GM23338 (cell line): ENCODE measurements around the gene CIRBP. TPM values are rescaled to one million over a fixed set of nuclear protein-coding genes. Genes with fewer than 3 reads are reported as not detected.

Experiments used
- ATAC-seq: fragments of 200-7000 bp; cut with Tn5 transposase; 3 replicates; pipeline ENCODE4 v1.9.1; 2020
- DNase-seq: peaks from one replicate; pipeline ENCODE4 v3.0.0-alpha.2; 2015; ENCODE audit warnings: low spot score
- H2AFZ ChIP-seq: fragments of 200-600 bp; sonication (generic); 2 replicates; pipeline ENCODE4 v1.8.0; 2016; ENCODE audit warnings: antibody characterized with exemption, mild to moderate bottlenecking, moderate library complexity
- H3F3A ChIP-seq: fragments of 200-600 bp; sonication (generic); replicated peaks from 2 replicates; pipeline ENCODE4 v1.8.0; 2017; ENCODE audit warnings: antibody characterized with exemption, mixed run types, low read depth
- H3K27ac ChIP-seq: fragments of 200-600 bp; sonication (generic); 2 replicates; pipeline ENCODE4 v1.6.1; 2016; ENCODE audit warnings: low read depth
- H3K27me3 ChIP-seq: fragments of 200-600 bp; sonication (generic); 2 replicates; pipeline ENCODE4 v1.8.0; 2016; ENCODE audit warnings: mild to moderate bottlenecking, mixed run types, moderate library complexity; ENCODE audit not compliant: insufficient read depth
- H3K36me3 ChIP-seq: fragments of 200-600 bp; sonication (generic); 2 replicates; pipeline ENCODE4 v1.8.0; 2016; ENCODE audit warnings: mild to moderate bottlenecking; ENCODE audit not compliant: insufficient read depth
- H3K4me1 ChIP-seq: fragments of 200-600 bp; sonication (generic); 2 replicates; pipeline ENCODE4 v1.8.0; 2016; ENCODE audit warnings: mild to moderate bottlenecking, moderate library complexity; ENCODE audit not compliant: insufficient read depth
- H3K4me2 ChIP-seq: fragments of 200-600 bp; sonication (generic); 2 replicates; pipeline ENCODE4 v1.7.1; 2017; ENCODE audit warnings: mixed run types
- H3K4me3 ChIP-seq: fragments of 200-600 bp; sonication (generic); 2 replicates; pipeline ENCODE4 v1.6.1; 2016; ENCODE audit warnings: mixed run types
- H3K79me2 ChIP-seq: fragments of 200-600 bp; sonication (generic); replicated peaks from 2 replicates; pipeline ENCODE4 v1.8.0; 2017; ENCODE audit warnings: mild to moderate bottlenecking; ENCODE audit not compliant: insufficient read depth
- H3K9me2 ChIP-seq: fragments of 200-600 bp; sonication (generic); 2 replicates; pipeline ENCODE4 v1.8.0; 2017; ENCODE audit not compliant: insufficient read depth
- H4K20me1 ChIP-seq: fragments of 200-600 bp; sonication (generic); replicated peaks from 2 replicates; pipeline ENCODE4 v1.8.0; 2017; ENCODE audit warnings: mild to moderate bottlenecking; ENCODE audit not compliant: insufficient read depth
- H3K27ac Mint-ChIP-seq: 2 replicates; pipeline ENCODE4 v1.8.0; 2020; ENCODE audit warnings: inconsistent platforms, mild to moderate bottlenecking, moderate library complexity, mixed read lengths
- H3K27me3 Mint-ChIP-seq: 3 replicates; pipeline ENCODE4 v1.8.0; 2022; ENCODE audit warnings: low read depth, mild to moderate bottlenecking, moderate library complexity, mixed read lengths, inconsistent platforms; ENCODE audit not compliant: insufficient read depth, poor library complexity
- H3K36me3 Mint-ChIP-seq: 3 replicates; pipeline ENCODE4 v1.8.0; 2021; ENCODE audit warnings: low read depth, mild to moderate bottlenecking, inconsistent platforms, moderate library complexity, mixed read lengths
- H3K4me1 Mint-ChIP-seq: 3 replicates; pipeline ENCODE4 v1.8.0; 2020; ENCODE audit warnings: mild to moderate bottlenecking, inconsistent platforms, mixed read lengths
- H3K4me3 Mint-ChIP-seq: 3 replicates; pipeline ENCODE4 v1.8.0; 2021; ENCODE audit warnings: moderate library complexity, mild to moderate bottlenecking, inconsistent platforms, mixed read lengths
- H3K9me3 Mint-ChIP-seq: 3 replicates; pipeline ENCODE4 v1.8.0; 2020; ENCODE audit warnings: moderate library complexity, mild to moderate bottlenecking, inconsistent platforms, mixed read lengths
- CREB1 ChIP-seq: fragments of 250-450 bp; sonication (Bioruptor Pico); IDR thresholded peaks from 2 replicates; pipeline ENCODE4 v1.5.0; 2020; ENCODE audit warnings: low read depth, mild to moderate bottlenecking, moderate library complexity
- EZH2 ChIP-seq: fragments of 200-600 bp; sonication (generic); IDR thresholded peaks from one replicate; pipeline ENCODE4 v1.8.0; 2017; ENCODE audit warnings: antibody characterized with exemption, mild to moderate bottlenecking, low read depth; ENCODE audit not compliant: unreplicated experiment
- EZH2phosphoT487 ChIP-seq: fragments of 200-600 bp; sonication (generic); IDR thresholded peaks from one replicate; pipeline ENCODE4 v1.8.1; 2018; ENCODE audit warnings: antibody characterized with exemption; ENCODE audit not compliant: unreplicated experiment
- JUNB ChIP-seq: IDR thresholded peaks from one replicate; pipeline ENCODE4 v1.6.1; 2016; ENCODE audit warnings: antibody characterized with exemption; ENCODE audit not compliant: unreplicated experiment
- NANOG ChIP-seq: IDR thresholded peaks from 2 replicates; pipeline ENCODE4 v1.6.1; 2016; ENCODE audit warnings: antibody characterized with exemption, borderline replicate concordance
- POLR2AphosphoS5 ChIP-seq: IDR thresholded peaks from 2 replicates; pipeline ENCODE4 v1.6.1; 2016; ENCODE audit warnings: antibody characterized with exemption, low read depth
- STAT1 ChIP-seq: IDR thresholded peaks from one replicate; pipeline ENCODE4 v1.6.1; 2016; ENCODE audit warnings: antibody characterized with exemption; ENCODE audit not compliant: unreplicated experiment
- ZNF114 ChIP-seq: fragments of 250-450 bp; sonication (Bioruptor Pico); IDR thresholded peaks from 2 replicates; pipeline ENCODE4 v1.5.0; 2020; ENCODE audit warnings: mild to moderate bottlenecking, moderate library complexity
- ZNF331 ChIP-seq: fragments of 250-450 bp; sonication (Bioruptor Pico); IDR thresholded peaks from 2 replicates; pipeline ENCODE4 v1.5.0; 2020; ENCODE audit warnings: low read depth, mild to moderate bottlenecking, moderate library complexity
- polyA plus RNA-seq: library from polyadenylated mRNA; unstranded; fragments of >200 nt; fragmentation: Nextera tagmentation; extraction: Ambion mirVana; gene quantifications from 2 replicates; pipeline ENCODE4 v1.2.1, GENCODE V29; 2016
- total RNA-seq: library from RNA; depleted of rRNA; stranded (reverse); fragments of >200 nt; shearing (Covaris generic); gene quantifications from 2 replicates; pipeline ENCODE4 v1.2.3, GENCODE V29; 2014
- TF ChIP-seq, protein P1 (sequence below), 2 experiments: fragments of 200-600 bp in 1 of 2; sonication (generic) in 1 of 2; conservative IDR thresholded peaks; 2 replicates each; pipeline versions ENCODE4 v1.5.1 to v1.6.1; 2016 to 2017; ENCODE audit warnings: antibody characterized with exemption in 2 of 2, low read depth in 2 of 2, mild to moderate bottlenecking in 2 of 2, moderate library complexity in 1 of 2
- TF ChIP-seq, protein P2 (sequence below): IDR thresholded peaks from one replicate; pipeline ENCODE4 v1.6.1; 2018; ENCODE audit warnings: antibody characterized with exemption; ENCODE audit not compliant: unreplicated experiment
- TF ChIP-seq, protein P3 (sequence below): IDR thresholded peaks from 2 replicates; pipeline ENCODE4 v1.6.1; 2016; ENCODE audit warnings: antibody characterized with exemption
- TF ChIP-seq, protein P4 (sequence below): fragments of 250-450 bp; sonication (Bioruptor Pico); IDR thresholded peaks from 2 replicates; pipeline ENCODE4 v1.5.0; 2020; ENCODE audit warnings: mild to moderate bottlenecking, moderate library complexity

CIRBP gene
- total and polyA plus RNA-seq, 2 experiments from 2014 or later, result 153 to 202 TPM

DNA sequence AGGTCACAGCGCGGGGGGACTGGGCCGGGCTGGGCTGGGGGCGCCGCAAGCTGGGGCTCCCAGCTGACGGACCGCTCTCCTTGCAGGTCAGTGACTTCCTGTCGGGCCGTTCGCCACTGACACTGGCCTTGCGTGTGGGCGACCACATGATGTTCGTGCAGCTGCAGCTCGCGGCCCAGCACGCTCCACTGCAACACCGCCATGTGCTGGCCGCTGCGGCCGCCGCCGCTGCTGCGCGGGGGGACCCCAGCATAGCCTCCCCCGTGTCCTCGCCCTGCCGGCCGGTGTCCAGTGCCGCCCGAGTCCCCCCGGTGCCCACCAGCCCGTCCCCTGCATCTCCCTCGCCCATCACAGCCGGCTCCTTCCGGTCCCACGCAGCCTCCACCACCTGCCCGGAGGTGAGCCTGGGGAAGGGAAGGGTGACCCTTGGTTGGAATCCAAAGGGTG lies 15.0 kb upstream of the CIRBP start:
- H3K4me1 Mint-ChIP-seq, result peaks cover 36% of the 10 kb centered on the region
- no peaks in the 10 kb centered on the region for H3K27me3 ChIP-seq
- H3K9me3 Mint-ChIP-seq, result no peaks in the 10 kb centered on the region; the same call in 2 of the 3 replicates
- H2AFZ ChIP-seq, result no peak overlapping the region
- H3K36me3 ChIP-seq, result peaks cover 19% of the 10 kb centered on the region
- H3F3A ChIP-seq, result peaks cover 50% of the 10 kb centered on the region
- H3K79me2 ChIP-seq, result peaks cover 50% of the 10 kb centered on the region
- TF ChIP-seq EZH2phosphoT487 (no peak), STAT1 (no peak), EZH2 (no peak), CREB1 (CRISPR knock-in tag) (no peak), JUNB (no peak), ZNF114 (no peak), POLR2AphosphoS5 (no peak), NANOG (no peak), ZNF331 (CRISPR knock-in tag) (no peak)
- TF ChIP-seq, protein P1, sequence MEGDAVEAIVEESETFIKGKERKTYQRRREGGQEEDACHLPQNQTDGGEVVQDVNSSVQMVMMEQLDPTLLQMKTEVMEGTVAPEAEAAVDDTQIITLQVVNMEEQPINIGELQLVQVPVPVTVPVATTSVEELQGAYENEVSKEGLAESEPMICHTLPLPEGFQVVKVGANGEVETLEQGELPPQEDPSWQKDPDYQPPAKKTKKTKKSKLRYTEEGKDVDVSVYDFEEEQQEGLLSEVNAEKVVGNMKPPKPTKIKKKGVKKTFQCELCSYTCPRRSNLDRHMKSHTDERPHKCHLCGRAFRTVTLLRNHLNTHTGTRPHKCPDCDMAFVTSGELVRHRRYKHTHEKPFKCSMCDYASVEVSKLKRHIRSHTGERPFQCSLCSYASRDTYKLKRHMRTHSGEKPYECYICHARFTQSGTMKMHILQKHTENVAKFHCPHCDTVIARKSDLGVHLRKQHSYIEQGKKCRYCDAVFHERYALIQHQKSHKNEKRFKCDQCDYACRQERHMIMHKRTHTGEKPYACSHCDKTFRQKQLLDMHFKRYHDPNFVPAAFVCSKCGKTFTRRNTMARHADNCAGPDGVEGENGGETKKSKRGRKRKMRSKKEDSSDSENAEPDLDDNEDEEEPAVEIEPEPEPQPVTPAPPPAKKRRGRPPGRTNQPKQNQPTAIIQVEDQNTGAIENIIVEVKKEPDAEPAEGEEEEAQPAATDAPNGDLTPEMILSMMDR (conservative IDR thresholded peaks at IDR 0.05; ENCODE audit: low read depth in 2 of 2), result no peak
- TF ChIP-seq, protein P2, sequence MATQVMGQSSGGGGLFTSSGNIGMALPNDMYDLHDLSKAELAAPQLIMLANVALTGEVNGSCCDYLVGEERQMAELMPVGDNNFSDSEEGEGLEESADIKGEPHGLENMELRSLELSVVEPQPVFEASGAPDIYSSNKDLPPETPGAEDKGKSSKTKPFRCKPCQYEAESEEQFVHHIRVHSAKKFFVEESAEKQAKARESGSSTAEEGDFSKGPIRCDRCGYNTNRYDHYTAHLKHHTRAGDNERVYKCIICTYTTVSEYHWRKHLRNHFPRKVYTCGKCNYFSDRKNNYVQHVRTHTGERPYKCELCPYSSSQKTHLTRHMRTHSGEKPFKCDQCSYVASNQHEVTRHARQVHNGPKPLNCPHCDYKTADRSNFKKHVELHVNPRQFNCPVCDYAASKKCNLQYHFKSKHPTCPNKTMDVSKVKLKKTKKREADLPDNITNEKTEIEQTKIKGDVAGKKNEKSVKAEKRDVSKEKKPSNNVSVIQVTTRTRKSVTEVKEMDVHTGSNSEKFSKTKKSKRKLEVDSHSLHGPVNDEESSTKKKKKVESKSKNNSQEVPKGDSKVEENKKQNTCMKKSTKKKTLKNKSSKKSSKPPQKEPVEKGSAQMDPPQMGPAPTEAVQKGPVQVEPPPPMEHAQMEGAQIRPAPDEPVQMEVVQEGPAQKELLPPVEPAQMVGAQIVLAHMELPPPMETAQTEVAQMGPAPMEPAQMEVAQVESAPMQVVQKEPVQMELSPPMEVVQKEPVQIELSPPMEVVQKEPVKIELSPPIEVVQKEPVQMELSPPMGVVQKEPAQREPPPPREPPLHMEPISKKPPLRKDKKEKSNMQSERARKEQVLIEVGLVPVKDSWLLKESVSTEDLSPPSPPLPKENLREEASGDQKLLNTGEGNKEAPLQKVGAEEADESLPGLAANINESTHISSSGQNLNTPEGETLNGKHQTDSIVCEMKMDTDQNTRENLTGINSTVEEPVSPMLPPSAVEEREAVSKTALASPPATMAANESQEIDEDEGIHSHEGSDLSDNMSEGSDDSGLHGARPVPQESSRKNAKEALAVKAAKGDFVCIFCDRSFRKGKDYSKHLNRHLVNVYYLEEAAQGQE, result no peak
- TF ChIP-seq, protein P3, sequence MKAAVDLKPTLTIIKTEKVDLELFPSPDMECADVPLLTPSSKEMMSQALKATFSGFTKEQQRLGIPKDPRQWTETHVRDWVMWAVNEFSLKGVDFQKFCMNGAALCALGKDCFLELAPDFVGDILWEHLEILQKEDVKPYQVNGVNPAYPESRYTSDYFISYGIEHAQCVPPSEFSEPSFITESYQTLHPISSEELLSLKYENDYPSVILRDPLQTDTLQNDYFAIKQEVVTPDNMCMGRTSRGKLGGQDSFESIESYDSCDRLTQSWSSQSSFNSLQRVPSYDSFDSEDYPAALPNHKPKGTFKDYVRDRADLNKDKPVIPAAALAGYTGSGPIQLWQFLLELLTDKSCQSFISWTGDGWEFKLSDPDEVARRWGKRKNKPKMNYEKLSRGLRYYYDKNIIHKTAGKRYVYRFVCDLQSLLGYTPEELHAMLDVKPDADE, result no peak
- TF ChIP-seq, protein P4, sequence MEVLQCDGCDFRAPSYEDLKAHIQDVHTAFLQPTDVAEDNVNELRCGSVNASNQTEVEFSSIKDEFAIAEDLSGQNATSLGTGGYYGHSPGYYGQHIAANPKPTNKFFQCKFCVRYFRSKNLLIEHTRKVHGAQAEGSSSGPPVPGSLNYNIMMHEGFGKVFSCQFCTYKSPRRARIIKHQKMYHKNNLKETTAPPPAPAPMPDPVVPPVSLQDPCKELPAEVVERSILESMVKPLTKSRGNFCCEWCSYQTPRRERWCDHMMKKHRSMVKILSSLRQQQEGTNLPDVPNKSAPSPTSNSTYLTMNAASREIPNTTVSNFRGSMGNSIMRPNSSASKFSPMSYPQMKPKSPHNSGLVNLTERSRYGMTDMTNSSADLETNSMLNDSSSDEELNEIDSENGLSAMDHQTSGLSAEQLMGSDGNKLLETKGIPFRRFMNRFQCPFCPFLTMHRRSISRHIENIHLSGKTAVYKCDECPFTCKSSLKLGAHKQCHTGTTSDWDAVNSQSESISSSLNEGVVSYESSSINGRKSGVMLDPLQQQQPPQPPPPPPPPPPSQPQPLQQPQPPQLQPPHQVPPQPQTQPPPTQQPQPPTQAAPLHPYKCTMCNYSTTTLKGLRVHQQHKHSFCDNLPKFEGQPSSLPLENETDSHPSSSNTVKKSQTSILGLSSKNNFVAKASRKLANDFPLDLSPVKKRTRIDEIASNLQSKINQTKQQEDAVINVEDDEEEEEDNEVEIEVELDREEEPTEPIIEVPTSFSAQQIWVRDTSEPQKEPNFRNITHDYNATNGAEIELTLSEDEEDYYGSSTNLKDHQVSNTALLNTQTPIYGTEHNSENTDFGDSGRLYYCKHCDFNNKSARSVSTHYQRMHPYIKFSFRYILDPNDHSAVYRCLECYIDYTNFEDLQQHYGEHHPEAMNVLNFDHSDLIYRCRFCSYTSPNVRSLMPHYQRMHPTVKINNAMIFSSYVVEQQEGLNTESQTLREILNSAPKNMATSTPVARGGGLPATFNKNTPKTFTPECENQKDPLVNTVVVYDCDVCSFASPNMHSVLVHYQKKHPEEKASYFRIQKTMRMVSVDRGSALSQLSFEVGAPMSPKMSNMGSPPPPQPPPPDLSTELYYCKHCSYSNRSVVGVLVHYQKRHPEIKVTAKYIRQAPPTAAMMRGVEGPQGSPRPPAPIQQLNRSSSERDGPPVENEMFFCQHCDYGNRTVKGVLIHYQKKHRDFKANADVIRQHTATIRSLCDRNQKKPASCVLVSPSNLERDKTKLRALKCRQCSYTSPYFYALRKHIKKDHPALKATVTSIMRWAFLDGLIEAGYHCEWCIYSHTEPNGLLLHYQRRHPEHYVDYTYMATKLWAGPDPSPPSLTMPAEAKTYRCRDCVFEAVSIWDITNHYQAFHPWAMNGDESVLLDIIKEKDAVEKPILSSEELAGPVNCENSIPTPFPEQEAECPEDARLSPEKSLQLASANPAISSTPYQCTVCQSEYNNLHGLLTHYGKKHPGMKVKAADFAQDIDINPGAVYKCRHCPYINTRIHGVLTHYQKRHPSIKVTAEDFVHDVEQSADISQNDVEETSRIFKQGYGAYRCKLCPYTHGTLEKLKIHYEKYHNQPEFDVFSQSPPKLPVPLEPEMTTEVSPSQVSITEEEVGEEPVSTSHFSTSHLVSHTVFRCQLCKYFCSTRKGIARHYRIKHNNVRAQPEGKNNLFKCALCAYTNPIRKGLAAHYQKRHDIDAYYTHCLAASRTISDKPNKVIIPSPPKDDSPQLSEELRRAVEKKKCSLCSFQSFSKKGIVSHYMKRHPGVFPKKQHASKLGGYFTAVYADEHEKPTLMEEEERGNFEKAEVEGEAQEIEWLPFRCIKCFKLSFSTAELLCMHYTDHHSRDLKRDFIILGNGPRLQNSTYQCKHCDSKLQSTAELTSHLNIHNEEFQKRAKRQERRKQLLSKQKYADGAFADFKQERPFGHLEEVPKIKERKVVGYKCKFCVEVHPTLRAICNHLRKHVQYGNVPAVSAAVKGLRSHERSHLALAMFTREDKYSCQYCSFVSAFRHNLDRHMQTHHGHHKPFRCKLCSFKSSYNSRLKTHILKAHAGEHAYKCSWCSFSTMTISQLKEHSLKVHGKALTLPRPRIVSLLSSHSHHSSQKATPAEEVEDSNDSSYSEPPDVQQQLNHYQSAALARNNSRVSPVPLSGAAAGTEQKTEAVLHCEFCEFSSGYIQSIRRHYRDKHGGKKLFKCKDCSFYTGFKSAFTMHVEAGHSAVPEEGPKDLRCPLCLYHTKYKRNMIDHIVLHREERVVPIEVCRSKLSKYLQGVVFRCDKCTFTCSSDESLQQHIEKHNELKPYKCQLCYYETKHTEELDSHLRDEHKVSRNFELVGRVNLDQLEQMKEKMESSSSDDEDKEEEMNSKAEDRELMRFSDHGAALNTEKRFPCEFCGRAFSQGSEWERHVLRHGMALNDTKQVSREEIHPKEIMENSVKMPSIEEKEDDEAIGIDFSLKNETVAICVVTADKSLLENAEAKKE (CRISPR knock-in tag), result no peak
- no peak overlapping the region; the same call in 1 of the 2 replicates for H3K27ac ChIP-seq
- ATAC-seq (no peak), DNase-seq (no peak)
- no peak overlapping the region for H3K4me3 ChIP-seq
- peaks cover 19% of the 10 kb centered on the region for H3K4me1 ChIP-seq
- peaks cover 35% of the 10 kb centered on the region for H4K20me1 ChIP-seq
- no peaks in the 10 kb centered on the region for H3K9me2 ChIP-seq
- H3K4me2 ChIP-seq, result no peak overlapping the region
- no peak overlapping the region for H3K27ac Mint-ChIP-seq
- H3K27me3 Mint-ChIP-seq, result peaks cover 25% of the 10 kb centered on the region
- peaks cover 75% of the 10 kb centered on the region for H3K36me3 Mint-ChIP-seq
- no peak overlapping the region for H3K4me3 Mint-ChIP-seq
